SU-DHL-6 (cell line): ENCODE measurements around the gene LRRC28.

ENCODE experiments used
- H2AFZ ChIP-seq: fragments of 200-600 bp; sonication (generic); 2 replicates; pipeline ENCODE4 v1.6.1; 2014; ENCODE audit warnings: low read depth, mild to moderate bottlenecking, moderate library complexity, mixed read lengths, antibody characterized with exemption, low read length; ENCODE audit not compliant: severe bottlenecking
- H3F3A ChIP-seq: fragments of 200-600 bp; shearing (Covaris generic); 2 replicates; pipeline ENCODE4 v1.6.0; 2016; ENCODE audit warnings: antibody characterized with exemption, mild to moderate bottlenecking; ENCODE audit not compliant: insufficient read depth
- H3K27ac ChIP-seq: fragments of 200-600 bp; sonication (generic); 2 replicates; pipeline ENCODE4 v1.5.1; 2016; ENCODE audit warnings: low read depth, mild to moderate bottlenecking, low read length, moderate library complexity, mixed read lengths
- H3K27me3 ChIP-seq: fragments of 200-600 bp; sonication (generic), shearing (Covaris generic); 2 replicates; pipeline ENCODE4 v1.6.0; 2014; ENCODE audit warnings: mild to moderate bottlenecking, low read length
- H3K36me3 ChIP-seq: fragments of 200-600 bp; sonication (generic); 2 replicates; pipeline ENCODE4 v1.6.1; 2014; ENCODE audit warnings: mild to moderate bottlenecking, low read length, mixed read lengths
- H3K4me2 ChIP-seq: fragments of 300-600, 200-600 bp; shearing (Covaris generic), sonication (generic); 2 replicates; pipeline ENCODE4 v1.6.0; 2014; ENCODE audit warnings: low read length, low read depth, mild to moderate bottlenecking; ENCODE audit not compliant: poor library complexity, severe bottlenecking
- H3K4me3 ChIP-seq: fragments of 200-600 bp; sonication (generic); 2 replicates; pipeline ENCODE4 v1.5.1; 2014; ENCODE audit warnings: antibody characterized with exemption, low read length, mild to moderate bottlenecking, mixed read lengths; ENCODE audit not compliant: insufficient read depth, poor library complexity, severe bottlenecking
- H3K79me2 ChIP-seq: fragments of 200-600 bp; sonication (generic); 2 replicates; pipeline ENCODE4 v1.6.1; 2014; ENCODE audit warnings: mild to moderate bottlenecking, low read length, moderate library complexity; ENCODE audit not compliant: insufficient read depth
- H3K9ac ChIP-seq: fragments of 200-600 bp; sonication (generic); 2 replicates; pipeline ENCODE4 v1.7.0; 2014; ENCODE audit warnings: mild to moderate bottlenecking, low read length
- H3K9me2 ChIP-seq: fragments of 200-600 bp; sonication (generic); replicated peaks from 2 replicates; pipeline ENCODE4 v1.6.1; 2014; ENCODE audit warnings: low read length; ENCODE audit not compliant: insufficient read depth
- H3K9me3 ChIP-seq: fragments of 200-600 bp; sonication (generic); 2 replicates; pipeline ENCODE4 v1.6.1; 2014; ENCODE audit warnings: low read length, mixed read lengths; ENCODE audit not compliant: insufficient read depth
- H4K20me1 ChIP-seq: fragments of 200-600 bp; sonication (generic); 2 replicates; pipeline ENCODE4 v1.6.1; 2014; ENCODE audit warnings: low read depth, mild to moderate bottlenecking, antibody characterized with exemption, low read length, moderate library complexity, mixed read lengths
- EZH2phosphoT487 ChIP-seq: fragments of 200-600 bp; sonication (generic), shearing (Covaris generic); conservative IDR thresholded peaks from 2 replicates; pipeline ENCODE4 v1.6.1; 2018; ENCODE audit warnings: mild to moderate bottlenecking, antibody characterized with exemption, low read length, moderate library complexity, mixed read lengths
- TF ChIP-seq, protein P1 (sequence below): fragments of 200-600 bp; sonication (generic); IDR thresholded peaks from one replicate; pipeline ENCODE4 v1.5.1; 2017; ENCODE audit warnings: antibody characterized with exemption, mild to moderate bottlenecking, low read length, moderate library complexity; ENCODE audit not compliant: insufficient read depth, poor library complexity, severe bottlenecking

Gene LRRC28

DNA sequence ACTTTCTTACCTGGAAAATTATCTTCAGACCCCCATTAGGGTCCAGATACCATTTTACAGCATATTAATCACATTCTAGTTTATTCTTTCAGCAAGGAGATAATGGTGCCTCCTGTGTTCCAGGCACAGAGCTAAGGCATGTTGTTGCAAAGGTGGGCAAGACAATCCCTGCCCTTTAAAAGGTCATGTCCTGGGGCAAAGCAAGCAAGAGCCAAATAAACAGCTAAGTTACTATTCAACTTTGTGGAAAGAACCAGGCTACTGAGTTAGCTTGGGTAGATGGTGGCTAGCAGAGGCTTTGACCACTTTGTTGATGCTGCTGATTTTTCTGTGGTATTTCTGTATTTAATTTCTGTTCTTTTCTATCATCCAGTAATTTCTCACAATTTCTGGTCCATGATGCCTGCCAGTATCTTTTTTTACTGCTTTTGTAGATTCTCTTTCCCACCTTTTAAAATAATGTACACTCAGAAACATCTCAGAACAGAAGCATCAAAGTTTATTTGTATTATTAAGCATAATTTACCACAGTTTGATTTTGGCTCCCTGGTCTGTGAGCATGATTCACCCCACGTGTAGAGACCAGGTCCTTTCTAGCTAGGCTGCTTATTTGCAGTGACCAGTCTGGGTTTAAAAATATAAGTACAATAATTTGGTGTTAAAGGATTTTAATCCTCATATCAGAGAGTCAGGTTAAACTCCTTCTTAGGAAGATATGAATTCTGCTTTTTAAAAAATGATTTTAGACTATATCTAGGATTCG lies 71.5 kb downstream of the LRRC28 start:
- H3K9me3 ChIP-seq, result no peaks in the 10 kb centered on the region
- no peaks in the 10 kb centered on the region for H3K9me2 ChIP-seq
- H3F3A ChIP-seq, result no peaks in the 10 kb centered on the region
- no peaks in the 10 kb centered on the region for H3K36me3 ChIP-seq
- no peaks in the 10 kb centered on the region for H4K20me1 ChIP-seq
- no peak overlapping the region for H3K9ac ChIP-seq
- H2AFZ ChIP-seq, result no peak overlapping the region
- no peaks in the 10 kb centered on the region for H3K79me2 ChIP-seq
- H3K4me3 ChIP-seq, result no peak overlapping the region
- H3K27me3 ChIP-seq, result no peaks in the 10 kb centered on the region
- H3K4me2 ChIP-seq, result no peak overlapping the region
- no peak for TF ChIP-seq EZH2phosphoT487
- TF ChIP-seq, protein P1, sequence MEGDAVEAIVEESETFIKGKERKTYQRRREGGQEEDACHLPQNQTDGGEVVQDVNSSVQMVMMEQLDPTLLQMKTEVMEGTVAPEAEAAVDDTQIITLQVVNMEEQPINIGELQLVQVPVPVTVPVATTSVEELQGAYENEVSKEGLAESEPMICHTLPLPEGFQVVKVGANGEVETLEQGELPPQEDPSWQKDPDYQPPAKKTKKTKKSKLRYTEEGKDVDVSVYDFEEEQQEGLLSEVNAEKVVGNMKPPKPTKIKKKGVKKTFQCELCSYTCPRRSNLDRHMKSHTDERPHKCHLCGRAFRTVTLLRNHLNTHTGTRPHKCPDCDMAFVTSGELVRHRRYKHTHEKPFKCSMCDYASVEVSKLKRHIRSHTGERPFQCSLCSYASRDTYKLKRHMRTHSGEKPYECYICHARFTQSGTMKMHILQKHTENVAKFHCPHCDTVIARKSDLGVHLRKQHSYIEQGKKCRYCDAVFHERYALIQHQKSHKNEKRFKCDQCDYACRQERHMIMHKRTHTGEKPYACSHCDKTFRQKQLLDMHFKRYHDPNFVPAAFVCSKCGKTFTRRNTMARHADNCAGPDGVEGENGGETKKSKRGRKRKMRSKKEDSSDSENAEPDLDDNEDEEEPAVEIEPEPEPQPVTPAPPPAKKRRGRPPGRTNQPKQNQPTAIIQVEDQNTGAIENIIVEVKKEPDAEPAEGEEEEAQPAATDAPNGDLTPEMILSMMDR, result no peak
- H3K27ac ChIP-seq, result no peak overlapping the region

DNA sequence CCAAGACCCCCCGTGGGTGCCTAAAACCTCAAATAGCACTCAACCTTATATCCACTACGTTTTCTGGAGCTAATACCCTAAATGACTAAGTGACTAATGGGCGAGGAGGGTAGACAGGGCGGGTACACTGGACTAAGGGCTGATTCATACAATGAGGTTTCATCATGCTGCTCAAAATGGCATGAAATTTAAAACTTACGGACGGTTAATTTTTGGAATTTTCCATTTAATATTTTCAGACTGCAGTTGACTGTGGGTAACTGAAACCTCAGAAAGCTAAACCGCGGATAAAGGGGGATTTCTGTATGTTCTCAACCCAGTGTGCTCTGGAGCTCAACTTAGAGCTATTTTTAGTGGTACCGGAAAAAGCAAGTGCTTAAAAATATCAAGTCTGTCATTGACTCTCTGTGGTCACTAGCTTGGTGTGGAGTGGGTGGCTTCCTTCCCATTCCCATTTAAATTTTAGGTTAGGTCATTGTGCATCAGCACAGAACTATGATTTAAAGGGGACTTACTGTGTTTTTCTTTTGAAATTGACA lies 72.9 kb downstream of the LRRC28 start:
- H3K4me3 ChIP-seq, result no peak overlapping the region
- H3K9ac ChIP-seq, result no peak overlapping the region
- H3K27me3 ChIP-seq, result no peaks in the 10 kb centered on the region
- H3K9me2 ChIP-seq, result no peaks in the 10 kb centered on the region
- H3K4me2 ChIP-seq, result no peak overlapping the region
- no peaks in the 10 kb centered on the region for H3K79me2 ChIP-seq
- H3K9me3 ChIP-seq, result no peaks in the 10 kb centered on the region
- H3K36me3 ChIP-seq, result no peaks in the 10 kb centered on the region
- H2AFZ ChIP-seq, result no peak overlapping the region
- H4K20me1 ChIP-seq, result no peaks in the 10 kb centered on the region
- no peak overlapping the region for H3K27ac ChIP-seq
- no peaks in the 10 kb centered on the region for H3F3A ChIP-seq
- TF ChIP-seq, protein P1, result no peak
- TF ChIP-seq EZH2phosphoT487, result no peak

DNA sequence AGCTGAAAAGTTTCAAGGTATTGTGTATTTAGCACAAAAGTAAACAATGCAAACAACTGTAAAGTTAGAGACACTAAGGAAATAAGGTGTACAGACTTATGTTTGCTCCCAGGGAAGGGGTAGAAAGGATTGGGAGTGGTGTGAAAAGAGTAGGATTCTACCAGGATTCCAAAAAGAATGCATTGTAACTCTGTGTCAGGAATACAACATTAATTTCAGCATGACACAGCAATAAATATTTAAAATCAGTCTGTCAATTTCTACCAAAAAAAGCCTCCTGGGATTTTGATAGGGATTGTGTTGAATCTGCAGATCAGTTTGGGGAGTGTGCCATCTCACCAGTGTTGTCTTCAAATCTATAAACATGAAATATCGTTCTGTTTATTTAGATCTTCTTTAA lies 73.4 kb downstream of the LRRC28 start:
- no peaks in the 10 kb centered on the region for H3F3A ChIP-seq
- H4K20me1 ChIP-seq, result no peaks in the 10 kb centered on the region
- no peaks in the 10 kb centered on the region for H3K9me3 ChIP-seq
- H3K9me2 ChIP-seq, result no peaks in the 10 kb centered on the region
- no peak overlapping the region for H3K4me3 ChIP-seq
- no peaks in the 10 kb centered on the region for H3K36me3 ChIP-seq
- H3K79me2 ChIP-seq, result no peaks in the 10 kb centered on the region
- H3K27ac ChIP-seq, result no peak overlapping the region
- H3K27me3 ChIP-seq, result no peaks in the 10 kb centered on the region
- H3K9ac ChIP-seq, result no peak overlapping the region
- TF ChIP-seq, protein P1, result no peak
- TF ChIP-seq EZH2phosphoT487, result no peak
- no peak overlapping the region for H2AFZ ChIP-seq
- no peak overlapping the region for H3K4me2 ChIP-seq
